GOT3 (cell line): ENCODE results near the gene BCL11B.

Experiments
- DNase-seq: peaks from one replicate; lab custom pipeline; 2025; ENCODE audit warnings: mixed read lengths; lab: John Stamatoyannopoulos, UW

The BCL11B gene

DNA sequence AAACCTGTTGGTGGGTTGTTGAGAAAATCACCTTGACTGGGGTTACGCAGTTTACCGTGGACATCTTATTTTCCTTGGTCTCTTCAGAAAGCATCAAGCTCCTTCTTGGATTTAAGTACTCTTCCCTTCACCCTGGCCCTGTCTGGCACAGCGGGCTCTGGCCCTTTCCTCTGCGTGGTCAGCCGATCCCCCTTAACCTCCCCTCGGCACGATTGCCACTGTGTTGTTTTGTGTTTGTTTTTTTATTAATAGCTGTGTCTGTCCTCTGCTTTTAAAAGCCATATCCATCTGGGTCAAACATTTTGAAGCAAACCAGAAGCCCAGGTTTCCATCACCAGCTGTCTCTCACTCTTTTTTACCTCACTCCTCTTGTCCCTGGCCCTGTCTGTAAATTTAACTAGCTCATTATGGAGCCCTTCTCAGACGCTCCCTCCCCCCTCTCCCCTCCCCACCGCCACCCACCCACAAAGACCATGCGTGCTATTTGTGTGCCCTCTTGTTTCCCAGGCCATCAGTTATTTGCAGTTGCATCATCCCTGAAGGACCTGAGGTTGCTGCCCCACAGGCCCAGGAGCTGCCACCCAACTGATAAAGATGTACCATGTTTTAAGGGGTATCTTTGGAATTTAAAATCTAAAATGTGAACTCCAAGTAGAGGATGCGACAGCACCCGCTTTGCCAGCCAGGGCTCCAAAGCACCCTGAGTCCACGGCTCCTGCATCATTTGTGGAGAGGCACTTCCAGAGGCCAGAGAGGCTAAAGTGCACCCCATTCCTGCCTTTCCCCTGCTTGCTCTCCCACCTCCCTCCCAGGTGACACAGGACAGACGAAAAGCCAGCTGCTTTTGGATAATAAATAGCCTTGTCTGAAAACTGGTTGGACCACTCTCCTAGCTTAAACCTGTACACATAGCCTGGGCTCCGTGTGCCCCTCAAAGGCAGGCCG lies 3.9 kb downstream of the BCL11B start:
- DNase-seq: no peak

- DNase-seq: no peak
Observed at GRCh38 chr14:99267381-99267780, 4.6 kb downstream of the BCL11B start.

DNA sequence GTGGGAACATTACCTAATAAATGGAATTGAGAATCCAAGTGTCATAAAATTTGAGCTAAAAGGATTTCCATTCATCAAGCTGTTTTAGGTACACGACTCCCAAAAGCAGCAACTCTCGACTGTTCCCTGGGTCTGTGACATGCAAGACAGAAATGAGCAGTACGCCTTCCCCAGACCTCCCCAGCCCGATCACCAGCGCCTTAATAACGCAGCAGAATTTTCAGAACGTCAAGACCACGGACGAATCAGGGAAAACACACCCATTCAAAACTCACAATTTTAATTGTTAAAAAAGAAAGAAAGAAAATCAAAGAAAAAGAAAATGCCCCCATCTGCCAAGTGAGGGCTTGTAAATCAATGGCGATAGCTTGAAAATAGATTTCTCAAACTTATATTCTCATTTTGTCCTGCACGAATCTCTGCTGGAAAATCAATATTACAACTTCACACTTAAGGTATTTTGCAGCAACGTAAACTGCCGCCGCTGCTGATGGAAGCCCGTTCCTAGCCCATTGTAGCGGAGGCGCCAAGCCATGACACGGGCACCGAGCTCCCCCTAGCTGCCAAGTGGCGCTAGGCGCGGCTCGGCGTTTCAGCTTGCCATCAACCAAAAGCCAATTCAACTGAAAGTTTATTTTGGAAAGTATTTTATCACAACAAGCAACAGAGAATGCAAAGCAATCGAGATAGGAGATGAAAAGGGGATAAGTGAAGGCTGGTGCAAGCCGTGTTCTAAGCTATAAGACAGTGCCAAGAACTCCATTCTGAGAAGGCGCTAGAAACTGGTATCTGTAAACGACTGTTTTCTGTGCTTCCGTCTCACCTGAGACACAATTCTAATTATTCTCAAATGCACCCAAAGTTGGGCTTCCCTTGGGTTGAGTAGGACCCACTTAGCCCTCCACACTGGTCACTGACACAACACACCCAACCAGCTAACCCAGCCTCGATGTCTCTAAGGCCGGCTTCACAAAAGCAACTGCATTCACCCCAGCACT lies 5.5 kb downstream of the BCL11B start:
- no peak for DNase-seq

DNA sequence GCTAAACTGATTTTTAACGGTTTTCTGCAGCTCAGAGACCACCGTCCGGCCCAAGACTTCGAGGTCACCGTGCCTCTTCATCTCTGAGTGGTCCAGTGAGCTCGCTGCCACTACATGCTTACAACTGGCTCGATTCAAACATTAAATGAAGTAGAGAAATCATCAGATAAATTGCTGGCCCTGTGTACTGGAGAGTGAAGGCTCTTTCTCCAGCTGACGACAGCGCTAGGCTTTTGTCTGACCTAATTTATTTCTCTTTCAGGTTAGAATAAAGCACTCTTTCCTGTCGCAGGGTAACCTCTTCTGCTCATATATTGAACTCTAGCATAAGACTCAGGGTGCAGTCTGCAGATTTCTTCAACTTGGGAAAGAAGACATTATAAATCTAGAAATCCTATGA lies 6.4 kb downstream of the BCL11B start:
- no peak for DNase-seq

- no peak for DNase-seq
Observed at GRCh38 chr14:99264691-99265450, 7.1 kb downstream of the BCL11B start.

DNA sequence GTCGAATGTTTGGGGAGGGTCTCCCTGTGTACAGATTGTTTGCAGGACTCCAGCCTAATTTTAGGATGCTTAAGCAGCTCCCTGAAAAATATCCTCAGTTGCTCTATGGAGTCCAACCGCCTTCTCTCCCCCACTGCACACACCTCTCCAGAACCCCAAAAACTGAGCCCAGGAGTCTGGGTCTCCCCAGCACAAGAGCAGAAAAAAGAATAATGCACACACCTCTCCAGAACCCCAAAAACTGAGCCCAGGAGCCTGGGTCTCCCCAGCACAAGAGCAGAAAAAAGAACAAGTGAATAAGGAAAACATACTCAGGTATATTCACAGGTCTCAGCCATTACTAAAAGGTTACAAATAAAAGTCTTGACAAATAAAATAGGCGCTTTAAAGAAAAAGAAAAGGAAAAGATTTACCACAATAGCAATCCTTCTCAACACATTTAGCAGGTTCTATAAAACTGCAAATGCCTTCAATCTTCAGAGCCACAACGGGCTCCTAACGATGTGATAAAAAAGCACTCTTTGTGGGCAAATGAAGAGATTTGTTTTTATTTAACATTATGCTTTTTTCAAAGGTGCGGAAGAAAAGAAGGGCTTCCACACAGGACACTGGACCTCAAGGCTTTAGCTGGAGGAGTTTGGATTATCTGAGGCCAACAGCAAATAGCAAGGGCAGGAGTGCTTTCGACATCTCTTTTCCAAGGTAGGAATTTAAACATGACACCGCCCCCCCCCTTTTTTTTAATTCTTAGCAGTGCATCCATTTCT lies 8.2 kb downstream of the BCL11B start:
- DNase-seq: no peak

DNA sequence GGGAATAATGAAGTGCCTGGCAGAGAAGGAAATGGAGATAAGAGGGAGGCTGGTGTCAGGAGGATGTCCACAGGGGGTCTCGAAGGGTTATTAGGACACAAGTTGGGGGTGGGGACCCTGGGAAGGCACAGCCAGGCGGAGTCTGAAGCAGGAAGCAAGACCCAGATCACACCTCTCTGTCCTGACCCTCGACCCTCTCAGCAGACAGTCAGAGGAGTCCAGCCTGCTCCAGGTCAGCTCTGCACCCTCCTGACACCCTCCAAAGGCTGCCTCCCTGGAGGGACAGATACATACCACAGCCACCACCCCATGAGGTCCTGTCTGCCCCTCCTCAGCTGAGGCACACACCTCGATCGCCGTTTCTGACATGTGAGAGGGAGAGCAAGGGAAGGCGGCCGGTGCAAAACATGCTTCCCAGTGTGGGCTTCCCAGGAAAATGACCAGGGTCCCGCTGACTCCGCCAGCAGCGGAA lies 9.0 kb downstream of the BCL11B start:
- DNase-seq: no peak

- no peak for DNase-seq
Observed at GRCh38 chr14:99261912-99262787, 9.8 kb downstream of the BCL11B start.

GRCh38 chr14:99260587-99261551 lies 11.1 kb downstream of the BCL11B start:
- no peak for DNase-seq

DNA sequence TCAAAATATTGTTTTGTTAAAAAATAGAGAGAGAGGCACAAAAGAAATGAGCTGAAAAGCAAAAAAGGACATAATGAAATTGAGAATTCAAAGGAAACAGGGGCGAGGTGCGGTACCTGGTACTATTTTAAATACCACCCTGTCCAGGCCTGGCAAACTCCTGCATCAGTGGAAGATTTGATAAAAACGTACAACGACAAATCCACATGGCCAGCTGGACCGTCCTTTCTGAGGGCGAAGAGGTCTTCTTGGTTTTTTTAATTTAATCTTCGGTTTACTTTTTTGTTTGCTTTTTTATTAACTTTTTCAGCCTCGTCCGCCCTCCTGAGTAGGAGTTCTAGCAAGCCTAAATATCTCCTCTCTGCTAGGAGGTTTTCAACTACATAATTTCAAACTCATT lies 11.9 kb downstream of the BCL11B start:
- DNase-seq: no peak

DNA sequence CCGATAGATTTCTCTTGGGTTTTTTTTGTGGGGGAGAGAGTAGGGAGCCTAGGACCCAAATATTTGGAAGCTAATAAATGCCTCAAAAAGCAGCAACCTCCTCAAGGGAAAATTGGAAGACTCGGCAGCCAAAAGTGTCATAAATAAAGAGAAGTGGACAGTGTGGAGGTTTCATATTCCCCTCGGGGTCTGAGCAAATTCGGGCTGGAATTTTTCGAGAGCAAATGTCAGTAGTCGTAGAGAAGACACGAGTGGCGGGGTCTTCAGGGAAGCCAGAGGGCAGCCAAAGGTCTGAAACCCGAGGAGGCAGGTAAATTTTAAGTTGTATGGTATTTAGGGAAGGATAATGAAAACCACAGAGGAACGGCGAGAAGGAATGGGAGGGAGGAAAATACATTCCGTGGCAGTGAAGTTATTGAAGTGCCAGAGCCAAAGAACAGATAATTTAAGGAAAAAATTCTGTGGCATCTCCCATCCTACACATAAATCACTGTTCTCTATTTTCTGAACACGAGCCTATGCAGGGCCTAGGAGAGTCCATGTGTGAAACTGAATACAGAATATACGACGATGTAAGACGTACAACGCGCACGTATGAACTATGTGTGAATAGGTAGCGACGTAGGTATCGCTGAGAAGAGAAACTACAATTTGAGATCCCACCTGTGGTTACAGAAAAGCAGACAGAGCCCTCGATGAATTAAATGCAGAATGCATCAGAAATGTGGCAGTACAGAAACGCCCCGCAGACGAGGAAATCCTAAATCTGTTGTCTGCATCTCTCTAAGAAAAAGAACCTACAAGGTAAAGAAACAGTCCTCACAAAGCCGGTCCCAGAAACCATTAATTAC lies 12.9 kb downstream of the BCL11B start:
- DNase-seq: no peak

GRCh38 chr14:99258341-99258861 lies 13.6 kb downstream of the BCL11B start:
- no peak for DNase-seq

GRCh38 chr14:99257673-99258221 lies 14.2 kb downstream of the BCL11B start:
- no peak for DNase-seq

DNA sequence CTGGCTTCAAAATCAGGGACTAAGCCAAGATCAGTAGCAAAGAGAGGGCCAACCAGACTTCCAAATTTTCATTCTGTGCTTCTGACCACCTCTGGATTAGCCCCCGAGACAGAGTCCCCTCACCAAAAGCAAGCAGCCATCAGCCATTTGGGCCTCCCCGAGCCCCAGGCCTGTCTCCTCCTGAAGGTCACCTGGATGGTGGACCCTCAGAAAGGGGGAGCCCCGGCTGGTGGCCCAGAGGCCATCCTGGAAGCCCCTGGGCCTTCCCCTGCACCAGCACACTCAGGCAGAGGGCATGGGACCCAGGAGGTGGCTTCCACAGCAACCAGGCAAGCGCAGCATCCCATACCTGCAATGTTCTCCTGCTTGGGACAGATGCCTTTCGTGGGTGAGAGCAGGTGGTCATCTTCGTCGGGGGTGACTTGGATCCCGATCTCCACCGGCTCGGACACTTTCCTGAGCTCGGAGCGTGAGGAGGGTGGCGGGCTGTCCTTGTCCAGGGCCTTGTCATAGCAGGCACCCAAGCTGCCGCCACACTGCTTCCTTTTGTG lies 14.8 kb downstream of the BCL11B start:
- DNase-seq: no peak

- no peak for DNase-seq
Observed at GRCh38 chr14:99256483-99256874, 15.5 kb downstream of the BCL11B start.

- no peak for DNase-seq
Observed at GRCh38 chr14:99255621-99256482, 16.1 kb downstream of the BCL11B start.
